ENCODE measurements around the gene CALML3. TPM values are rescaled to one million over a fixed set of nuclear protein-coding genes. Genes with fewer than 3 reads are reported as not detected.

CALML3 gene
- polyA plus RNA-seq, 6 donors from 2014 or later, result not detected

DNA sequence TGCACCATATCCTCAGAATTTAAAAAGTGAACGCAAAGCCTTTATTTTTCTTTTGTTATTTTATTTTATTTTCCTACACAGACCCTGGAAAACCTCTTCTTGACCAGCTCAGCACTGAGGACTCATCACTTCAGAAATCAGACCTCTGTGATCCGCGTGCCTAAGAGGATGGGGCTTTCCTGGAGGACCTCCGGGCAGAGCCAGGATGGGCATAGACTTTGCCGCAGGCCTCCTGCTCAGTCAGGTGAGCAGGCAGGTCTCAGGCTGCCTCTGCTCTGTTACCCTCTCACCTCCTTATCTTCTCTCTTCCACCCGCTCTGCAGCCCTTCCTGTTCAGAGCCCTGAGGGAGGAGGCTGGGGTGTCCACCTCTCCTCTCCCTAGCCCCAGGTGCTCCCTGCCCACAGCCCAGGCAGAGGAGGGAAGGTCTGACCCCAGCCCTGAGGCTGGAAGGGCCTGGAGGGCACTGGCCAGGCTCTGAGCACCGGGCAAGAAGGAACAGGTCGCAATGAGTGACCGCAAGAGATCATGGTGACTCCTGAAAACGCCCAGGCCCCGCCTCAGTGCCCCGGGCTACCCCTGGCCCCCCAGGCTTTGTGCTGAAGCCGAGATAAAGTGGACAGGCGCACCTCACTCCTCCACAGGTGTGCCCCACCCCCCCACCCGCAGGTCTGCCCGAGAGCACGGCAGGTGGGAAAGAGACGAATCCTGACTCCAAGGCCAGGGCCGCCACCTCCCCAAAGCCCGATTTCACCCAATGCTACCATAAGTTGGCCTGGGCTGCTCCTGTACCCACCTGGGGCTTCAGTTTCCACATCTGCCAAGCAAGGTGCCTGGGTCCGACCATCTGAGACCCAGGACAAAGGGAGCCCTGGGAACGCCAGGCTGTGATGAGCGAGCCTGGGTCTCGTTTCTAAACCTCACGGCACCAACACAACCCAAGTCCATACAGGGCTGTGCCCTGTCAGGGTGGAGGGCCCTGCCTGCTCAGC, 28.2 kb upstream of the CALML3 start:
- DNase-seq (no peak), ATAC-seq (ENCODE audit: low read depth in 2 of 2) (no peak)
- Mint-ChIP-seq H3K9me3 (peaks cover 0 to 11% (median 4%) of the 10 kb centered on the region in 7 donors), H3K4me1 (peaks cover 0 to 3% (median under 1%) of the 10 kb centered on the region in 3 donors), H3K4me3 (no peak overlapping the region), H3K27ac (no peak overlapping the region), H3K27me3 (peaks cover 0 to 6% (median 5%) of the 10 kb centered on the region in 3 donors), H3K36me3 (peaks cover 3 to 8% of the 10 kb centered on the region in 2 donors)

DNA sequence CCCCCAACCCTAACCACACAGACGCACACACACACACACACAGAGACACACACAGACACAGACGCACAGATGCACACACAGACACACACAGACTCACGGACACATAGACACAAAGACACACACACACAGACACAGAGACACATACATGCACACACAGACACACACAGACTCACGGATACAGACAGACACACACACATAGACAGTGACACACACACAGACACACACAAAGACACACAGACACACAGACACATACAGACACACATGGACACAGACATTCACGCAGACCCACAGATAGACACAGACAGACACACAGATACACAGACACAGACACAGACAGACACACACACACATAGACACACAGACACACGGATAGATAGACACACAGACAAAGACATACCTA, 27.5 kb upstream of the CALML3 start:
- DNase-seq, result no peak
- Mint-ChIP-seq H3K4me3 (no peak overlapping the region), H3K27ac (no peak overlapping the region), H3K36me3 (peaks cover under 1 to 7% of the 10 kb centered on the region in 2 donors), H3K4me1 (no peaks in the 10 kb centered on the region), H3K9me3 (peaks cover 0 to 6% (median 2%) of the 10 kb centered on the region in 7 donors), H3K27me3 (peaks cover 0 to 6% (median 5%) of the 10 kb centered on the region in 3 donors)
- ATAC-seq (ENCODE audit: low read depth in 2 of 2), result no peak

DNA sequence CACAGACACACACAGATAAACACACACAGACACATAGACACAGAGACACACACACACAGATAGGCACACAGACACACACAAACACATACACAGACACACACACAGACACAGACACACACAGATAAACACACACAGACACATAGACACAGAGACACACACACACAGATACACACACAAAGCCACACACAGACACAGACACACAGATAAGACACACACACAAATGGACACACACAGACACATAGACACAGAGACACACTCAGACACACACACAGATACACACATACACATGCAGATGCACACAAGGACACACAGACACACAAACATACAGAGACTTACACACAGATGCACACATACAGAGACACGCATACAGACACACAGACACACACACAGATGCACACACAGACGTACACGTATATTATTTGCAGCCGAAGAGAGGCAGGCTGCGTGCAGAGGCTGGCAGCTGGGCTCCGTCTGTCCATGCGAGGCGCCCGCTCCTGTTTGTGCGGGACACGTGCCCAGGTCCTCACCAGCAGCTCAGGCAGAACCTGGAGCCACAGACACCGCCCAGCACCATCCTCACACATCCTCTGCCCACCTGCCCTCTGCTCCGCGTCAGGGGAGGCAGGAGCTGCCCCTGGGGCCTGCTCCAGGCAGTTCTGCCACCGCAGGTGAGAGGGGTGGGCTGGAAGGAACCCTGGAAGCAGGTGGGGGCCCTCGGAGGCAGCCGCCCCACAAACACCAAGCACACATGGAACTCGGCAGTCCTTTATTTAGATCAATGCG, 26.6 kb upstream of the CALML3 start:
- Mint-ChIP-seq H3K27me3 (peaks cover 0 to 13% (median 12%) of the 10 kb centered on the region in 3 donors), H3K4me1 (no peaks in the 10 kb centered on the region), H3K9me3 (no peaks in the 10 kb centered on the region), H3K27ac (no peak overlapping the region), H3K36me3 (no peaks in the 10 kb centered on the region), H3K4me3 (no peak overlapping the region)
- ATAC-seq (ENCODE audit: low read depth in 2 of 2), result no peak
- DNase-seq, result no peak

DNA sequence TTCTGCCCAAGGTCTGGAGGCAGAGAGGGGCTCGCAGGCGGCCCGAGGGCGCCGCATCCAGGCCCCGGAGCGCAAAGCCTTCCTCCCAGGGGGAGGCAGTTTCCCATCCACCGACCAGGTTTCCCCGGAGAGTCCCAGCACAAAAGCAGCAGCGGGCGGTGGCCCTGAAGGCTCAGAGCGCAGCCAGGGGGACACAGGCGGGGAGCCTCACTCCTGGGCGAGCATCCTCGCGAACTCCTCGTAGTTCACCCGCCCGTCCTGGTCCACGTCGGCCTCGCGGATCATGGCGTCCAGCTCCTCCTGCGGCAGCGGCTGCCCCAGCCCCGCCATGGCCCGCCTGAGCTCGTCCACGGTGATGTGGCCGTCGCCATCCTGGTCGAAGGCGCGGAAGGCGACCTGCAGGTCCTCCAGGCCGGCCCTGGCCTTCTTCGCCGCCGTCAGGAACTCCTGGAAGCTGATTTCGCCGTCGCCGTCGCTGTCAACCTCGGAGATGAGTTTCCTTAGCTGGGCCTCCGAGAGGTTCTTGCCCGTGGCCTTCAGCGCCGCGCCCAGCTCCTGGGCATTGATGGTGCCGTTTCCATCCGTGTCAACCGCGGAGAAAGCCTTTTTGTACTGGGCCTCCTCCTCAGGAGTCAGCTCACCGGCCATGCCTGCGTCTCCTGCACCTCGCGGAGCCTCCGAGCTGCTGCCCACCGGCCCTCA, 25.8 kb upstream of the CALML3 start:
- H3K36me3 Mint-ChIP-seq, result no peaks in the 10 kb centered on the region
- H3K4me3 Mint-ChIP-seq, result no peak overlapping the region
- H3K9me3 Mint-ChIP-seq, result no peaks in the 10 kb centered on the region
- no peaks in the 10 kb centered on the region for H3K4me1 Mint-ChIP-seq
- H3K27ac Mint-ChIP-seq, result peak overlapping the region in 1 of 6 donors; percentile 17
- no peak for ATAC-seq (ENCODE audit: low read depth in 2 of 2)
- H3K27me3 Mint-ChIP-seq, result peaks cover 0 to 21% (median 20%) of the 10 kb centered on the region in 3 donors
- no peak for DNase-seq

DNA sequence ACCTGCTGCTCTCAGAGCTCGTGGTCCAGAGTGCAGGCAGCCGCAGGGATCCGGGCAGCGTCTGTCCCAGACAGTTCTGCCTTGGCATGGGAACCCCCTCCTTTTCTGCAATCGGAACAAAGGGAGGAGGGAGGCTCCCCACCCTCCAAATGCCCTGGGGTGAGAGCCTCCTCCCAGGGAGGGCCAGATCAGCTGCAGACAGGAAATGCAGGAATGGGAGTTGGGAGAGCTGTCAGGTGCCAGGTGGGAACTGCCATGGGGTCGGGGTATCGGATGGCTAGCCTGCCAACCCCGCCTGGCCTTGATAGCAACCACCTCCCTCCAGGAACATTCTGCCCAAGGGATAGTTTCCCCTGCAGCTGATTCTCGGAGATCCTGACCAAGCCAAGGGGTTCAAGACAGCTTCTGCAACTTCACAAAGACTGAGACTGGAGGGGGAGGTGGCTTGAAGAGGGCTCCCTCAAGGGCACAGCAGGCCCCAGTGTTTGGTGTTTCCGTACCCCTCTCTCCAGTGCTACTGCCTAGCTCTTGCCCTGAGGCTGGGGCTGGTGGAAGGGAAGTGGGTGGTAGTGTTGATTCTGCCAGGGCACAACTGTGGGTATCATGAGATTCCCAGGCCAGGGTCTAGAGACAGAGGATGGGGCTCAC, 25.1 kb upstream of the CALML3 start, which contains the start of gene CALML5:
TSS of gene CALML5 (minus strand) at position 78 of the 648 bp plus-strand sequence. CDS start 132 bp downstream, outside the sequence.
- no peaks in the 10 kb centered on the region for H3K9me3 Mint-ChIP-seq
- H3K4me3 Mint-ChIP-seq, result no peak within 1 kb of the TSS
- no peak for ATAC-seq (ENCODE audit: low read depth in 2 of 2)
- H3K27ac Mint-ChIP-seq, result peak within 1 kb of the TSS in 1 of 6 donors; percentile 17
- no peak for DNase-seq
- H3K4me1 Mint-ChIP-seq, result no peaks in the 10 kb centered on the region
- H3K36me3 Mint-ChIP-seq, result no peaks in the 10 kb centered on the region
- peaks cover 0 to 26% (median 25%) of the 10 kb centered on the region in 3 donors for H3K27me3 Mint-ChIP-seq

DNA sequence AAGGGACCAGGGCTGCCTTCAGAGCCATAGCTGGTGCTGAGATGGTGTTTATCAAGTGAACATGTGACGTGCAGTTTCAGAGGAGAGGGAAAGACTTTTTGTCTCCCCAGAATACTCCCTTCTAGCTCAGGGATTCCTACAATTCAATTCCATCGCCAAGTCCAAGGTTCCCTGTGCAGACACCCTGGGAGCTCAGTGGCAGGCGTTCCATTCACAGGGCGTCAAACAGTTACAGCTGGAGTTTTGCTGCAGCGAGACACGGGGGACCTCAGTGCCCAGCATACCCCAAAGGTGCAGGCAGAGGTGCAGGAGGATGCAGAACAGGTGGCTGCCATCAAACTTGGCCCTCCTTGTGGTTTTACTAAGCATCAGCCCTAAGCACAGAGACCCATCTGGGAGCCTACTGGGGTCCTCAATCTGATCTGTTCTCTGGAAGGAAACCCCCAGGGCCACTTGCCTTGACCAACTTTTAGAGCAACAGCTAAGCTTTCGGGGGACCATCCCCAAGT, 24.5 kb upstream of the CALML3 start:
- H3K36me3 Mint-ChIP-seq, result no peaks in the 10 kb centered on the region
- H3K9me3 Mint-ChIP-seq, result no peaks in the 10 kb centered on the region
- no peaks in the 10 kb centered on the region for H3K4me1 Mint-ChIP-seq
- no peak overlapping the region for H3K4me3 Mint-ChIP-seq
- H3K27ac Mint-ChIP-seq, result no peak overlapping the region
- no peak for DNase-seq
- ATAC-seq (ENCODE audit: low read depth in 2 of 2), result no peak
- peaks cover 1 to 26% (median 25%) of the 10 kb centered on the region in 3 donors for H3K27me3 Mint-ChIP-seq

DNA sequence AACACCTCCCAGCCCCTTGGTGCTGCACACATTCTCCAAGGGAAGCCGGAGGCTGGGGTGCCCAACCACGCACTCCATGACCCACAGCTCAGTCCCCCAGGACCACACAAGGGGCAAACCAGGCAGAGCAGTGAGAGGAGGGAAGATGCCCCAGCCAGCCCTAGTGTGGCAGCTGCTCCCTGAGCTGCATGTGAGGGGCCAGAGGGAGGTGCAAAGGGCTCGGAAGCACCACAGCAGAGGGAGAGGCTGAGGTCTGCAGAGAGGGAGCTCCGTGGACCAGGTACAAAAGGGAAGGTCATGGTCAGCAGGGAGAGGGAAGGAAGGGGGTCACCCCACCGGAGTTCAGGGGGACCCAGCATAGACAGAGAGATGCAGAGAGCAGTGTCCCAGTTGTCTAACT, 23.9 kb upstream of the CALML3 start:
- ATAC-seq (ENCODE audit: low read depth in 2 of 2), result no peak
- peaks cover 4 to 31% (median 26%) of the 10 kb centered on the region in 3 donors for H3K27me3 Mint-ChIP-seq
- DNase-seq, result no peak
- no peaks in the 10 kb centered on the region for H3K36me3 Mint-ChIP-seq
- H3K4me1 Mint-ChIP-seq, result no peaks in the 10 kb centered on the region
- no peak overlapping the region for H3K4me3 Mint-ChIP-seq
- H3K27ac Mint-ChIP-seq, result no peak overlapping the region
- H3K9me3 Mint-ChIP-seq, result no peaks in the 10 kb centered on the region

DNA sequence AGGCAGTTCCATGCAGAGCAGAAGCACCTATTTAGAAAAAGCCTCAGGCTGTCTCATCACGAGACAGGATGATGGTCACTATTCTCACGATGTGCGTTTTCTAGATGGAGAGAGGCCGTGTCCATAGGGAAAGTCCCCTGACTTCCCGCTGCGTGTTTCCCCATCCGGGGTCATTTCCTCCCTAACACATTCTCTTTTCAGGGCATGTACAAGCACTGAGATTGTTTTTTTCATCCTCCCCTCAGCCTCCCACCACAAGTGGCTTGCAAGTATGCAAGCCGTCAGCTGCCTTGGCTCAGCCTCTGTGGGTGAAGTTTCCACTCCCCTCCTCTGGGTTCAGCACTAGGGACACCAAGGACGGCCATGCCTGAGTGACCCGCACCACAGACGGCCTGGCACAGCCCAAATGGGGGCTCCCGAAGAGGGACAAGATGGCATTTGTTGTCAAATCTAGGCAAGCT, 22.7 kb upstream of the CALML3 start:
- peaks cover 4 to 33% (median 26%) of the 10 kb centered on the region in 3 donors for H3K27me3 Mint-ChIP-seq
- no peak for ATAC-seq (ENCODE audit: low read depth in 2 of 2)
- H3K36me3 Mint-ChIP-seq, result no peaks in the 10 kb centered on the region

DNA sequence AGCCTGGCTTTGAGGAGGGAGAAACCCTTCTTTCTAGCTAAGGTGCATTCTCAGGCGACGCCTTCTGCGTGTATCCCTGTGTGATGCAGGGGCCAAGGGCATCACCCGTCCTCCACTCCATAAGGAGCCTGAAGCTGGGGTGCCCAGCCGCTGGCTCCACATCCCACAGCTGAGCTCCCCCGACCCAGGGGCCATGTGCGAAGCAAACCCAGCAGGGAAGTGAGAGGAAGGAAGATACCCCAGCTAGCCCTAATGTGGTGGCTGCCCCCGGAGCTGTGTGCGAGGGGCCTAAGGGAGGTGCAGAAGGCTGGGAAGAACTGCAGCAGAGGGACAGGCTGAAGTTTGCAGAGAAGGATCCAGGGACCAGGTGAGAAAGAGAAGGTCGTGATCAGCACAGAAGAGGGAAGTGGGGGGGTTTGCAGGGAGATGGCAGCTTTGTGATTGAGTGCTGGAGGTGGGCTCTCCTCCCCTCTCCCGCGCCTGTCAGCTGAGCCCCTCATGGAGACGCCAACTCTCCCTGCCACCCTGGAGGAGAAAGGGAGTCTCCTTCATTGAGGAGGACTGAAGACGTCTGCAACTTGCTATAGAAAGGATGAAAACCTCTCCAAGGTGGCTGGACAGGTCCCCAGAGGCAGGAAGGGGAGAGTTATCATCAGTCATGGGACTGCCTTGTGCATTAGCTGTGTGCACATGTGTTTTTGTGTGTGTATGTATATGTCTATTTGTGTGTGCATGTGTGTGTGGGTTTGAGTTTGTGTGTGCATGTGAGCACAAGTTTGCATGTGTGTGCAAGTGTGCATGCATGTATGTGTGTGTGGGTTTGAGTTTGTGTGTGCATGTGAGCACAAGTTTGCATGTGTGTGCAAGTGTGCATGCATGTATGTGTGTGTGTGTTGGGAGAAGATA, 21.9 kb upstream of the CALML3 start:
- Mint-ChIP-seq H3K4me3 (no peak overlapping the region), H3K9me3 (no peaks in the 10 kb centered on the region), H3K36me3 (no peaks in the 10 kb centered on the region), H3K27me3 (peaks cover 4 to 33% (median 30%) of the 10 kb centered on the region in 3 donors), H3K4me1 (no peaks in the 10 kb centered on the region), H3K27ac (peak overlapping the region in 1 of 6 donors; percentile 24)
- ATAC-seq (ENCODE audit: low read depth in 2 of 2), result no peak
- DNase-seq, result no peak

More for the DNA sequence above, 22.7 kb upstream of the CALML3 start:
- Mint-ChIP-seq H3K27ac (no peak overlapping the region), H3K9me3 (no peaks in the 10 kb centered on the region), H3K4me1 (no peaks in the 10 kb centered on the region), H3K4me3 (no peak overlapping the region)
- no peak for DNase-seq

DNA sequence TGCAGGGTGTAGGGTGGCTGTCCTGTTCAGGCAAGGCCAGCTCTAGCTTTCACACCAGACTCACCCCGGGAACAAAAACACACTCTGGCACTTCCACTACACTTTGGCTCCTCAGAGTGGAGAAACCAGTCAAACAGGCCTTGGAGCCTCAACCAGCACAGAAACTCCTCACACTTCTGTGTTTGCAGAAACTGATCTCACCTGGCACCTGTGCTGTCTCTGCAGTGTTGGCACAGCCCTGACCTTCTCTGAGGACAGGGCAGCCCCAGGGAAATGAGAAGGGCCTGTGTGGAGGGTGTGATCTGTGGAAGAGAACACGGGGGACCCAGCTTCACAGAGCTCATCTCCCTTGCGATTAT, 21.3 kb upstream of the CALML3 start:
- Mint-ChIP-seq H3K4me3 (no peak overlapping the region), H3K9me3 (no peaks in the 10 kb centered on the region), H3K36me3 (no peaks in the 10 kb centered on the region), H3K27me3 (peaks cover 4 to 33% (median 31%) of the 10 kb centered on the region in 3 donors), H3K27ac (peak overlapping the region in 1 of 6 donors; percentile 24), H3K4me1 (no peaks in the 10 kb centered on the region)
- DNase-seq (no peak), ATAC-seq (ENCODE audit: low read depth in 2 of 2) (no peak)

DNA sequence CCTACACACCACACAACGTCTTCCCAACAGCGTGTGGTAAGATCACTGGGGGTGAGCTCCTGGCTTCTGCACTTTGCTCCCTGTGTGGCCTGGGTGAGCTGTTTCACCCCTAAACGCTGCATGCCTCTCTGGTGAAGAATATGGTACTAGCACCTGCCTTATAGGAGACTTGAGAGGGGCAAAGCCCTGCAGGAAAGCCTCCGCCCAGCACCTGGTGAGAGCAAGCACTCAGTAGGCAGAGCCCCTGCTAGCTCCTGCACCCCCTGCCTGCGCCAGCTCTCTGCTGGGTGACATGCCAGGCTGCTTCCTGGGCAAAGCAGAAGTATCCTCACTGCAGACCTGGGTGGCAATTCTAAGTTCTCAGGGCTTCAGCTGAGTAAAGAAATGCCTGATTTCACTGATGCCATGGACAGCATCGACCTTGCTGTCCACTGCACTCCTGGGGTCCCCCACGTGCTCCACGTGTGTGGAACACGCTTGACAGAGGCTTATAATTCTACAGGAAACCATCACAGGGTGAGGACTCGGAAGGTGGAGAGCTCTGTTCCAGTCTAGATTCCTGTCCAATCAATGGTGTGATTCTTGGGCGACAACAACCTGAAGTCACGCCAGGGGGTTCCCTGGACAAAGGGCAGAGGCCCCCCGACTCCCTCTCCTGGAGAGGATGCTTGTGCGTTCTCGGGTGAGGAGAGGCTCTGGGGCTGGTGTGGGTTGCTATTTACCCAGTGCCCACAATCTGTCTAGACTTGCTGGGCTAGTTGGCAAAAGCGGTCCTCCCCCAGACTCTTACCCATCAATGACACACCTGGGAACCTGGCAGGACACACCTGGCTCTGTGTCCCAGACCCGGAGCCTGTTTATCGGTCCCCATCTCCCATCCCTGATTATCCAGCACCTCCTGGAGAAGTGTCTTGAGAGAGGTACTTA, 20.4 kb upstream of the CALML3 start:
- ATAC-seq (ENCODE audit: low read depth in 2 of 2) (no peak), DNase-seq (no peak)
- H3K9me3 Mint-ChIP-seq, result no peaks in the 10 kb centered on the region
- H3K4me1 Mint-ChIP-seq, result no peaks in the 10 kb centered on the region
- H3K27ac Mint-ChIP-seq, result no peak overlapping the region
- H3K27me3 Mint-ChIP-seq, result peaks cover 4 to 33% (median 31%) of the 10 kb centered on the region in 3 donors
- no peaks in the 10 kb centered on the region for H3K36me3 Mint-ChIP-seq
- no peak overlapping the region for H3K4me3 Mint-ChIP-seq
